WTC11 (cell line): Measurements from ENCODE around the gene BBS4. TPM values are rescaled to one million over a fixed set of nuclear protein-coding genes. Genes with fewer than 3 reads are reported as not detected.

Experiments
- CBFB ChIP-seq: sonication (generic); formaldehyde crosslinking; IDR thresholded peaks from 2 replicates; pipeline ENCODE4 v1.8.1; 2022; ENCODE audit warnings: mild to moderate bottlenecking, low read depth, missing genetic modification reagents
- EMX1 ChIP-seq: fragments of 250-450 bp; sonication (Bioruptor Pico); IDR thresholded peaks from 2 replicates; pipeline ENCODE4 v1.8.0; 2021; ENCODE audit warnings: mild to moderate bottlenecking
- ESRRA ChIP-seq: sonication (generic); formaldehyde crosslinking; IDR thresholded peaks from 2 replicates; pipeline ENCODE4 v1.8.1; 2022; ENCODE audit warnings: mild to moderate bottlenecking, missing genetic modification reagents, borderline replicate concordance
- FOXK1 ChIP-seq: sonication (generic); formaldehyde crosslinking; IDR thresholded peaks from 2 replicates; pipeline ENCODE4 v1.8.0; 2022; ENCODE audit warnings: mild to moderate bottlenecking, moderate library complexity, missing genetic modification reagents
- GTF2I ChIP-seq: fragments of 250-450 bp; sonication (Bioruptor Pico); conservative IDR thresholded peaks from 2 replicates; pipeline ENCODE4 v1.4.0; 2021; ENCODE audit warnings: mild to moderate bottlenecking
- IRF2 ChIP-seq: sonication (generic); formaldehyde crosslinking; IDR thresholded peaks from 2 replicates; pipeline ENCODE4 v1.8.0; 2022; ENCODE audit warnings: low read depth, missing genetic modification reagents, borderline replicate concordance
- JUN ChIP-seq: sonication (generic); formaldehyde crosslinking; IDR thresholded peaks from 2 replicates; pipeline ENCODE4 v1.8.0; 2023; ENCODE audit warnings: mild to moderate bottlenecking, missing genetic modification reagents
- NR1H2 ChIP-seq: sonication (generic); formaldehyde crosslinking; IDR thresholded peaks from 2 replicates; pipeline ENCODE4 v1.9.0; 2021; ENCODE audit warnings: mild to moderate bottlenecking, moderate library complexity, missing genetic modification reagents
- NR3C1 ChIP-seq: sonication (generic); formaldehyde crosslinking; conservative IDR thresholded peaks from 2 replicates; pipeline ENCODE4 v1.8.1; 2023; ENCODE audit warnings: low read depth, mild to moderate bottlenecking, missing genetic modification reagents
- PRRX2 ChIP-seq: fragments of 250-450 bp; sonication (Bioruptor Pico); IDR thresholded peaks from 2 replicates; pipeline ENCODE4 v1.8.0; 2021; ENCODE audit warnings: mild to moderate bottlenecking
- RELA ChIP-seq: sonication (generic); formaldehyde crosslinking; IDR thresholded peaks from 2 replicates; pipeline ENCODE4 v1.8.1; 2022; ENCODE audit warnings: missing genetic modification reagents, mild to moderate bottlenecking, borderline replicate concordance
- TEAD4 ChIP-seq: sonication (generic); formaldehyde crosslinking; IDR thresholded peaks from 2 replicates; pipeline ENCODE4 v1.8.0; 2022; ENCODE audit warnings: mild to moderate bottlenecking, missing genetic modification reagents
- TP53 ChIP-seq: sonication (generic); formaldehyde crosslinking; IDR thresholded peaks from 2 replicates; pipeline ENCODE4 v1.8.1; 2023; ENCODE audit warnings: mild to moderate bottlenecking, missing genetic modification reagents
- ZNF121 ChIP-seq: sonication (generic); formaldehyde crosslinking; IDR thresholded peaks from 2 replicates; pipeline ENCODE4 v1.8.0; 2023; ENCODE audit warnings: missing genetic modification reagents
- ZNF138 ChIP-seq: sonication (generic); formaldehyde crosslinking; conservative IDR thresholded peaks from 2 replicates; pipeline ENCODE4 v1.8.1; 2022; ENCODE audit warnings: mild to moderate bottlenecking, moderate library complexity, missing genetic modification reagents
- ZNF263 ChIP-seq: sonication (generic); formaldehyde crosslinking; IDR thresholded peaks from 2 replicates; pipeline ENCODE4 v1.8.1; 2022; ENCODE audit warnings: low read depth, mild to moderate bottlenecking, moderate library complexity, missing genetic modification reagents
- ZNF396 ChIP-seq: fragments of 250-450 bp; sonication (Bioruptor Pico); IDR thresholded peaks from 2 replicates; pipeline ENCODE4 v1.8.0; 2021; ENCODE audit warnings: mild to moderate bottlenecking, moderate library complexity, borderline replicate concordance
- ZNF416 ChIP-seq: fragments of 250-450 bp; sonication (Bioruptor Pico); IDR thresholded peaks from 2 replicates; pipeline ENCODE4 v1.9.0; 2021; ENCODE audit warnings: mild to moderate bottlenecking, inconsistent platforms
- ZNF425 ChIP-seq: fragments of 250-450 bp; sonication (Bioruptor Pico); conservative IDR thresholded peaks from 2 replicates; pipeline ENCODE4 v1.9.0; 2021; ENCODE audit warnings: mild to moderate bottlenecking
- total RNA-seq: library from RNA; stranded (reverse); gene quantifications from 3 replicates; pipeline ENCODE4 v1.2.3, GENCODE V29; 2021
- TF ChIP-seq, protein P1 (sequence below): sonication (generic); formaldehyde crosslinking; IDR thresholded peaks from 2 replicates; pipeline ENCODE4 v1.8.0; 2022; ENCODE audit warnings: mild to moderate bottlenecking, missing genetic modification reagents
- TF ChIP-seq, protein P2 (sequence below): sonication (generic); formaldehyde crosslinking; IDR thresholded peaks from 2 replicates; pipeline ENCODE4 v1.8.1; 2022; ENCODE audit warnings: low read depth, missing genetic modification reagents, borderline replicate concordance
- TF ChIP-seq, protein P3 (sequence below): fragments of 250-450 bp; sonication (Bioruptor Pico); IDR thresholded peaks from 2 replicates; pipeline ENCODE4 v1.8.0; 2021; ENCODE audit warnings: mild to moderate bottlenecking
- TF ChIP-seq, protein P4 (sequence below): sonication (generic); formaldehyde crosslinking; IDR thresholded peaks from 2 replicates; pipeline ENCODE4 v1.8.0; 2023; ENCODE audit warnings: mild to moderate bottlenecking, missing genetic modification reagents
- TF ChIP-seq, protein P5 (sequence below): sonication (generic); formaldehyde crosslinking; IDR thresholded peaks from 2 replicates; pipeline ENCODE4 v1.8.1; 2023; ENCODE audit warnings: mild to moderate bottlenecking, missing genetic modification reagents, moderate library complexity
- TF ChIP-seq, protein P6 (sequence below): sonication (generic); formaldehyde crosslinking; IDR thresholded peaks from 2 replicates; pipeline ENCODE4 v1.8.0; 2022; ENCODE audit warnings: mild to moderate bottlenecking, missing genetic modification reagents
- TF ChIP-seq, protein P7 (sequence below): sonication (generic); formaldehyde crosslinking; IDR thresholded peaks from 2 replicates; pipeline ENCODE4 v1.8.1; 2022; ENCODE audit warnings: missing genetic modification reagents, borderline replicate concordance

BBS4 gene
- total RNA-seq, 1 experiment from 2014 or later: 35.6 TPM

DNA sequence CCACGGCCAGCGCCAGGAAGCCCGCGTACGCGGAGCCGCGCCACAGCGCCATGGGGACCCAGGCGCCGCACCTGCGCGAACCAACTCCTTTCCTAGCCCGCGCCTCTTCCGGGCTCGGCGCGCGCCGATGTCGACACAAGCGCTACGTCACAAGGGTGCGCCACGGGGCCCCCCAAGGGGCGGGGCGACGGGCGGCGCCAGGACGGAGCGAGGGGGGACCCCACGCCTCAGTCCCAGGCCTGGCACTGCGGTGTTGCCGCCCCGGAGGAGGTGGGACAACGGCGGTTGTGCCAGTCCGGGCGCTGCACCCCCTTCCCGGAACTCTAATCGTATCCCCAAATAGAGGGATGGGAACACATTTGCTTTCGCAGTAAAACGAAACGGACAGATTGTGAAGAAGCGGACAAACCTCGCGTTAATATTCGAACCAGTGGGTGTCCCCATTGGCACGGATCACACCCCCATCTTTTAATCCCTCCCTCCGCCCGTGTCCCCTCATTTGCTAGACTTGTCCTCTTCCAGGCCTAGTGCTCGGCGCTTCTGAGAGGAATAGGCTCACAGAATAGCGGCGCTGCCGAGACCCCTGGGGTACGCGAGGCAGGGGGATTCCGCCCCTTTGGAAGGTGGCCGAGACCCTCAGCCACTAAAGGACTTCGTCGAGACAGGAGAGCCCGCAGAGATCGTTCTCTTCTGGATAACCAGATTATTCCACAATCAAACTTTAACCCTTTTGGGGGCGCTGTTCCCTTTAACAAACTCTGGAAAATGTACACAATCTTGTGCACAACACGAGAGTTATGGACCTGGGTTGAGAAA, 97.8 kb downstream of the BBS4 start, which contains the start of gene ADPGK (continued):
- TF ChIP-seq RELA (CRISPR knock-in tag) (no peak; the same call in 1 of the 2 replicates), ZNF425 (CRISPR knock-in tag) (no peak), CBFB (CRISPR knock-in tag) (no peak), ZNF138 (CRISPR knock-in tag) (no peak), ZNF121 (CRISPR knock-in tag) (no peak), TP53 (CRISPR knock-in tag) (no peak), ZNF396 (CRISPR knock-in tag) (no peak), GTF2I (no peak), ESRRA (CRISPR knock-in tag) (peak; percentile 51; the same call in 1 of the 2 replicates), TEAD4 (CRISPR knock-in tag) (0 out of 2 replicates have a peak, but pooled peaks have one; percentile 76), IRF2 (CRISPR knock-in tag) (no peak), EMX1 (CRISPR knock-in tag) (no peak), ZNF416 (CRISPR knock-in tag) (no peak), JUN (peak; percentile 74; the same call in 1 of the 2 replicates), PRRX2 (CRISPR knock-in tag) (0 out of 2 replicates have a peak, but pooled peaks have one; percentile 31), ZNF263 (CRISPR knock-in tag) (no peak), FOXK1 (CRISPR knock-in tag) (peak; percentile 96), NR1H2 (CRISPR knock-in tag) (no peak), NR3C1 (no peak)
- TF ChIP-seq, protein P1, sequence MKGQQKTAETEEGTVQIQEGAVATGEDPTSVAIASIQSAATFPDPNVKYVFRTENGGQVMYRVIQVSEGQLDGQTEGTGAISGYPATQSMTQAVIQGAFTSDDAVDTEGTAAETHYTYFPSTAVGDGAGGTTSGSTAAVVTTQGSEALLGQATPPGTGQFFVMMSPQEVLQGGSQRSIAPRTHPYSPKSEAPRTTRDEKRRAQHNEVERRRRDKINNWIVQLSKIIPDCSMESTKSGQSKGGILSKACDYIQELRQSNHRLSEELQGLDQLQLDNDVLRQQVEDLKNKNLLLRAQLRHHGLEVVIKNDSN (CRISPR knock-in tag): peak; percentile 74; the same call in 1 of the 2 replicates
- TF ChIP-seq, protein P2, sequence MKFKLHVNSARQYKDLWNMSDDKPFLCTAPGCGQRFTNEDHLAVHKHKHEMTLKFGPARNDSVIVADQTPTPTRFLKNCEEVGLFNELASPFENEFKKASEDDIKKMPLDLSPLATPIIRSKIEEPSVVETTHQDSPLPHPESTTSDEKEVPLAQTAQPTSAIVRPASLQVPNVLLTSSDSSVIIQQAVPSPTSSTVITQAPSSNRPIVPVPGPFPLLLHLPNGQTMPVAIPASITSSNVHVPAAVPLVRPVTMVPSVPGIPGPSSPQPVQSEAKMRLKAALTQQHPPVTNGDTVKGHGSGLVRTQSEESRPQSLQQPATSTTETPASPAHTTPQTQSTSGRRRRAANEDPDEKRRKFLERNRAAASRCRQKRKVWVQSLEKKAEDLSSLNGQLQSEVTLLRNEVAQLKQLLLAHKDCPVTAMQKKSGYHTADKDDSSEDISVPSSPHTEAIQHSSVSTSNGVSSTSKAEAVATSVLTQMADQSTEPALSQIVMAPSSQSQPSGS: no peak
- TF ChIP-seq, protein P3, sequence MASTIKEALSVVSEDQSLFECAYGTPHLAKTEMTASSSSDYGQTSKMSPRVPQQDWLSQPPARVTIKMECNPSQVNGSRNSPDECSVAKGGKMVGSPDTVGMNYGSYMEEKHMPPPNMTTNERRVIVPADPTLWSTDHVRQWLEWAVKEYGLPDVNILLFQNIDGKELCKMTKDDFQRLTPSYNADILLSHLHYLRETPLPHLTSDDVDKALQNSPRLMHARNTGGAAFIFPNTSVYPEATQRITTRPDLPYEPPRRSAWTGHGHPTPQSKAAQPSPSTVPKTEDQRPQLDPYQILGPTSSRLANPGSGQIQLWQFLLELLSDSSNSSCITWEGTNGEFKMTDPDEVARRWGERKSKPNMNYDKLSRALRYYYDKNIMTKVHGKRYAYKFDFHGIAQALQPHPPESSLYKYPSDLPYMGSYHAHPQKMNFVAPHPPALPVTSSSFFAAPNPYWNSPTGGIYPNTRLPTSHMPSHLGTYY (CRISPR knock-in tag): no peak
- TF ChIP-seq, protein P4, sequence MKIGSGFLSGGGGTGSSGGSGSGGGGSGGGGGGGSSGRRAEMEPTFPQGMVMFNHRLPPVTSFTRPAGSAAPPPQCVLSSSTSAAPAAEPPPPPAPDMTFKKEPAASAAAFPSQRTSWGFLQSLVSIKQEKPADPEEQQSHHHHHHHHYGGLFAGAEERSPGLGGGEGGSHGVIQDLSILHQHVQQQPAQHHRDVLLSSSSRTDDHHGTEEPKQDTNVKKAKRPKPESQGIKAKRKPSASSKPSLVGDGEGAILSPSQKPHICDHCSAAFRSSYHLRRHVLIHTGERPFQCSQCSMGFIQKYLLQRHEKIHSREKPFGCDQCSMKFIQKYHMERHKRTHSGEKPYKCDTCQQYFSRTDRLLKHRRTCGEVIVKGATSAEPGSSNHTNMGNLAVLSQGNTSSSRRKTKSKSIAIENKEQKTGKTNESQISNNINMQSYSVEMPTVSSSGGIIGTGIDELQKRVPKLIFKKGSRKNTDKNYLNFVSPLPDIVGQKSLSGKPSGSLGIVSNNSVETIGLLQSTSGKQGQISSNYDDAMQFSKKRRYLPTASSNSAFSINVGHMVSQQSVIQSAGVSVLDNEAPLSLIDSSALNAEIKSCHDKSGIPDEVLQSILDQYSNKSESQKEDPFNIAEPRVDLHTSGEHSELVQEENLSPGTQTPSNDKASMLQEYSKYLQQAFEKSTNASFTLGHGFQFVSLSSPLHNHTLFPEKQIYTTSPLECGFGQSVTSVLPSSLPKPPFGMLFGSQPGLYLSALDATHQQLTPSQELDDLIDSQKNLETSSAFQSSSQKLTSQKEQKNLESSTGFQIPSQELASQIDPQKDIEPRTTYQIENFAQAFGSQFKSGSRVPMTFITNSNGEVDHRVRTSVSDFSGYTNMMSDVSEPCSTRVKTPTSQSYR (CRISPR knock-in tag): no peak
- TF ChIP-seq, protein P5, sequence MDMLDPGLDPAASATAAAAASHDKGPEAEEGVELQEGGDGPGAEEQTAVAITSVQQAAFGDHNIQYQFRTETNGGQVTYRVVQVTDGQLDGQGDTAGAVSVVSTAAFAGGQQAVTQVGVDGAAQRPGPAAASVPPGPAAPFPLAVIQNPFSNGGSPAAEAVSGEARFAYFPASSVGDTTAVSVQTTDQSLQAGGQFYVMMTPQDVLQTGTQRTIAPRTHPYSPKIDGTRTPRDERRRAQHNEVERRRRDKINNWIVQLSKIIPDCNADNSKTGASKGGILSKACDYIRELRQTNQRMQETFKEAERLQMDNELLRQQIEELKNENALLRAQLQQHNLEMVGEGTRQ (CRISPR knock-in tag): peak; percentile 68
- TF ChIP-seq, protein P6, sequence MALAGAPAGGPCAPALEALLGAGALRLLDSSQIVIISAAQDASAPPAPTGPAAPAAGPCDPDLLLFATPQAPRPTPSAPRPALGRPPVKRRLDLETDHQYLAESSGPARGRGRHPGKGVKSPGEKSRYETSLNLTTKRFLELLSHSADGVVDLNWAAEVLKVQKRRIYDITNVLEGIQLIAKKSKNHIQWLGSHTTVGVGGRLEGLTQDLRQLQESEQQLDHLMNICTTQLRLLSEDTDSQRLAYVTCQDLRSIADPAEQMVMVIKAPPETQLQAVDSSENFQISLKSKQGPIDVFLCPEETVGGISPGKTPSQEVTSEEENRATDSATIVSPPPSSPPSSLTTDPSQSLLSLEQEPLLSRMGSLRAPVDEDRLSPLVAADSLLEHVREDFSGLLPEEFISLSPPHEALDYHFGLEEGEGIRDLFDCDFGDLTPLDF (CRISPR knock-in tag): no peak; the same call in 1 of the 2 replicates
- TF ChIP-seq, protein P7, sequence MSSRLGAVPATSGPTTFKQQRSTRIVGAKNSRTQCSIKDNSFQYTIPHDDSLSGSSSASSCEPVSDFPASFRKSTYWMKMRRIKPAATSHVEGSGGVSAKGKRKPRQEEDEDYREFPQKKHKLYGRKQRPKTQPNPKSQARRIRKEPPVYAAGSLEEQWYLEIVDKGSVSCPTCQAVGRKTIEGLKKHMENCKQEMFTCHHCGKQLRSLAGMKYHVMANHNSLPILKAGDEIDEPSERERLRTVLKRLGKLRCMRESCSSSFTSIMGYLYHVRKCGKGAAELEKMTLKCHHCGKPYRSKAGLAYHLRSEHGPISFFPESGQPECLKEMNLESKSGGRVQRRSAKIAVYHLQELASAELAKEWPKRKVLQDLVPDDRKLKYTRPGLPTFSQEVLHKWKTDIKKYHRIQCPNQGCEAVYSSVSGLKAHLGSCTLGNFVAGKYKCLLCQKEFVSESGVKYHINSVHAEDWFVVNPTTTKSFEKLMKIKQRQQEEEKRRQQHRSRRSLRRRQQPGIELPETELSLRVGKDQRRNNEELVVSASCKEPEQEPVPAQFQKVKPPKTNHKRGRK: no peak
